HepG2 (cell line): Measurements from ENCODE around the gene ABCC8. TPM values are rescaled to one million over a fixed set of nuclear protein-coding genes. Genes with fewer than 3 reads are reported as not detected.

Experiments
- ATAD3A ChIP-seq: sonication (generic); formaldehyde crosslinking; IDR thresholded peaks from 2 replicates; pipeline ENCODE4 v1.4.0; 2020; ENCODE audit warnings: missing genetic modification reagents
- CENPX ChIP-seq: sonication (generic); formaldehyde crosslinking; IDR thresholded peaks from 2 replicates; pipeline ENCODE4 v1.9.0; 2021; ENCODE audit warnings: mild to moderate bottlenecking, missing genetic modification reagents, moderate library complexity
- DR1 ChIP-seq: sonication (generic); formaldehyde crosslinking; IDR thresholded peaks from 2 replicates; pipeline ENCODE4 v1.8.0; 2021; ENCODE audit warnings: mild to moderate bottlenecking, missing genetic modification reagents, inconsistent platforms
- NFIB ChIP-seq: sonication (generic); formaldehyde crosslinking; IDR thresholded peaks from 2 replicates; pipeline ENCODE4 v1.9.0; 2021; ENCODE audit warnings: missing genetic modification reagents, mild to moderate bottlenecking, borderline replicate concordance
- NONO ChIP-seq, 2 experiments: fragments of 450-650 bp in 1 of 2; sonication (generic) in 1 of 2; formaldehyde crosslinking in 1 of 2; IDR thresholded peaks in 1 of 2; conservative IDR thresholded peaks in 1 of 2; 2 replicates each; pipeline versions ENCODE4 v1.6.1 to v1.8.0; 2017 to 2022; ENCODE audit warnings: mild to moderate bottlenecking in 1 of 2, missing genetic modification reagents in 1 of 2, moderate library complexity in 1 of 2
- NR3C1 ChIP-seq: sonication (generic); formaldehyde crosslinking; IDR thresholded peaks from 2 replicates; pipeline ENCODE4 v1.4.0; 2020; ENCODE audit warnings: missing genetic modification reagents
- PPARG ChIP-seq: conservative IDR thresholded peaks from 2 replicates; pipeline ENCODE4 v1.6.1; 2016; ENCODE audit warnings: missing biosample characterization, missing genetic modification reagents
- TOPORS ChIP-seq: sonication (generic); formaldehyde crosslinking; IDR thresholded peaks from 2 replicates; pipeline ENCODE4 v1.8.0; 2023; ENCODE audit warnings: mild to moderate bottlenecking, missing genetic modification reagents
- ZC3H4 ChIP-seq: sonication (generic); formaldehyde crosslinking; IDR thresholded peaks from 2 replicates; pipeline ENCODE4 v1.4.0; 2020; ENCODE audit warnings: missing genetic modification reagents, borderline replicate concordance
- ZNF326 ChIP-seq: sonication (generic); formaldehyde crosslinking; IDR thresholded peaks from 2 replicates; pipeline ENCODE4 v1.4.0; 2020; ENCODE audit warnings: missing genetic modification reagents, borderline replicate concordance
- ZNF431 ChIP-seq: sonication (generic); formaldehyde crosslinking; IDR thresholded peaks from 2 replicates; pipeline ENCODE4 v1.9.0; 2022; ENCODE audit warnings: missing genetic modification reagents, low read depth, mild to moderate bottlenecking, borderline replicate concordance
- polyA plus RNA-seq, 8 experiments: library from polyadenylated mRNA; depleted of rRNA in 3 of 8; stranded (reverse) in 7 of 8; unstranded in 1 of 8; fragments of >200 nt; fragmentation: Illumina TruSeq in 4 of 8; extraction: Trizol in 4 of 8; gene quantifications; 2 replicates each; pipeline versions ENCODE4 v1.2.1 to v1.2.3, GENCODE V29; 2011 to 2016; ENCODE audit warnings: low read depth in 4 of 8, missing spikeins in 1 of 8, mixed read lengths in 1 of 8; ENCODE audit not compliant: insufficient read depth in 1 of 8
- total RNA-seq, 5 experiments: library from RNA; depleted of rRNA; stranded (reverse); fragments of >200 nt; fragmentation: Illumina TruSeq; extraction: Trizol; gene quantifications; 2 replicates each; pipeline ENCODE4 v1.2.3, GENCODE V29; 2016; ENCODE audit warnings: low read depth in 1 of 5
- TF ChIP-seq, protein P1 (sequence below): sonication (generic); formaldehyde crosslinking; IDR thresholded peaks from 2 replicates; pipeline ENCODE4 v1.4.0; 2020; ENCODE audit warnings: missing genetic modification reagents
- TF ChIP-seq, protein P2 (sequence below): sonication (generic); formaldehyde crosslinking; conservative IDR thresholded peaks from 2 replicates; pipeline ENCODE4 v1.4.0; 2020; ENCODE audit warnings: mild to moderate bottlenecking, missing genetic modification reagents, moderate library complexity
- TF ChIP-seq, protein P3 (sequence below): sonication (generic); formaldehyde crosslinking; conservative IDR thresholded peaks from 2 replicates; pipeline ENCODE4 v1.8.0; 2022; ENCODE audit warnings: missing genetic modification reagents
- TF ChIP-seq, protein P4 (sequence below): sonication (generic); formaldehyde crosslinking; IDR thresholded peaks from 2 replicates; pipeline ENCODE4 v1.5.0; 2020; ENCODE audit warnings: missing genetic modification reagents
- TF ChIP-seq, protein P5 (sequence below): IDR thresholded peaks from 2 replicates; pipeline ENCODE4 v1.6.1; 2016
- TF ChIP-seq, protein P6 (sequence below): sonication (generic); formaldehyde crosslinking; IDR thresholded peaks from 2 replicates; pipeline ENCODE4 v1.9.0; 2021; ENCODE audit warnings: missing genetic modification reagents, mild to moderate bottlenecking, borderline replicate concordance

The ABCC8 gene
- total and polyA plus RNA-seq, 2 of the 13 experiments (the other 11 are each of a cell fraction or from before 2014, with no cell fraction given): not detected

DNA sequence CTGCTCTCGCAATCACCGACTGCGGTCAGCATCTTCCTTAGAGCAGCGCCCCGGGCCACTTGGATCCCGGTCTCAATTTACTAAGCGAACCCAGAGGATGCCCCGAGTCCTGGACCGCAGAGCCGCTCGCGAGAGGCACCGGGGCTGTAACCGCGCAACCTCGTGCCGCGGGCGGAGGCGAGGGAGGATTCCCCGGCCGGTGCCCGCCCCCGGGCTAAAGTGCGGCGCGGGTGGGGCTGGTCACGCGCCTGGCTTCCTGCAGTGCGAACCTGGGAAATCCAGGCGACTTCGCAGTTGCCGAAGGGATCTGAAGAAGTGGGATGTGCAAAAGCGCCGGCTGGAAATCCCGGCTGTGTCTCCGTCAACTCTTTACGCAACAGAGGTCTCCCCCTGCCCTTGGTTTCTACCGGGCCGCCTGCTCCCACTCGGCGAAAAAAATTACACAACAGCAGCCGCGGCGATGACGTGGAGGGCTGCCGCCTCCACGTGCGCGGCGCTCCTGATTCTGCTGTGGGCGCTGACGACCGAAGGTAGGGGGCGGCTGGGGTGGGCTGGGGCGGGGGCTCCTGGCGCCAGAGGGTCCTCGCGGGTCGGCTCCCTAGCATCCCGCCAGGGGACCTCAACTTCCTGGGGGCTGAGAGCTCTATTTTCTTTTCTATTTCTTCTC is 125.0 kb downstream of the ABCC8 start, which contains the start of gene NCR3LG1 (continued):
- TF ChIP-seq, protein P1, sequence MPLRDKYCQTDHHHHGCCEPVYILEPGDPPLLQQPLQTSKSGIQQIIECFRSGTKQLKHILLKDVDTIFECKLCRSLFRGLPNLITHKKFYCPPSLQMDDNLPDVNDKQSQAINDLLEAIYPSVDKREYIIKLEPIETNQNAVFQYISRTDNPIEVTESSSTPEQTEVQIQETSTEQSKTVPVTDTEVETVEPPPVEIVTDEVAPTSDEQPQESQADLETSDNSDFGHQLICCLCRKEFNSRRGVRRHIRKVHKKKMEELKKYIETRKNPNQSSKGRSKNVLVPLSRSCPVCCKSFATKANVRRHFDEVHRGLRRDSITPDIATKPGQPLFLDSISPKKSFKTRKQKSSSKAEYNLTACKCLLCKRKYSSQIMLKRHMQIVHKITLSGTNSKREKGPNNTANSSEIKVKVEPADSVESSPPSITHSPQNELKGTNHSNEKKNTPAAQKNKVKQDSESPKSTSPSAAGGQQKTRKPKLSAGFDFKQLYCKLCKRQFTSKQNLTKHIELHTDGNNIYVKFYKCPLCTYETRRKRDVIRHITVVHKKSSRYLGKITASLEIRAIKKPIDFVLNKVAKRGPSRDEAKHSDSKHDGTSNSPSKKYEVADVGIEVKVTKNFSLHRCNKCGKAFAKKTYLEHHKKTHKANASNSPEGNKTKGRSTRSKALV (CRISPR knock-in tag): peak; percentile 95
- TF ChIP-seq, protein P2, sequence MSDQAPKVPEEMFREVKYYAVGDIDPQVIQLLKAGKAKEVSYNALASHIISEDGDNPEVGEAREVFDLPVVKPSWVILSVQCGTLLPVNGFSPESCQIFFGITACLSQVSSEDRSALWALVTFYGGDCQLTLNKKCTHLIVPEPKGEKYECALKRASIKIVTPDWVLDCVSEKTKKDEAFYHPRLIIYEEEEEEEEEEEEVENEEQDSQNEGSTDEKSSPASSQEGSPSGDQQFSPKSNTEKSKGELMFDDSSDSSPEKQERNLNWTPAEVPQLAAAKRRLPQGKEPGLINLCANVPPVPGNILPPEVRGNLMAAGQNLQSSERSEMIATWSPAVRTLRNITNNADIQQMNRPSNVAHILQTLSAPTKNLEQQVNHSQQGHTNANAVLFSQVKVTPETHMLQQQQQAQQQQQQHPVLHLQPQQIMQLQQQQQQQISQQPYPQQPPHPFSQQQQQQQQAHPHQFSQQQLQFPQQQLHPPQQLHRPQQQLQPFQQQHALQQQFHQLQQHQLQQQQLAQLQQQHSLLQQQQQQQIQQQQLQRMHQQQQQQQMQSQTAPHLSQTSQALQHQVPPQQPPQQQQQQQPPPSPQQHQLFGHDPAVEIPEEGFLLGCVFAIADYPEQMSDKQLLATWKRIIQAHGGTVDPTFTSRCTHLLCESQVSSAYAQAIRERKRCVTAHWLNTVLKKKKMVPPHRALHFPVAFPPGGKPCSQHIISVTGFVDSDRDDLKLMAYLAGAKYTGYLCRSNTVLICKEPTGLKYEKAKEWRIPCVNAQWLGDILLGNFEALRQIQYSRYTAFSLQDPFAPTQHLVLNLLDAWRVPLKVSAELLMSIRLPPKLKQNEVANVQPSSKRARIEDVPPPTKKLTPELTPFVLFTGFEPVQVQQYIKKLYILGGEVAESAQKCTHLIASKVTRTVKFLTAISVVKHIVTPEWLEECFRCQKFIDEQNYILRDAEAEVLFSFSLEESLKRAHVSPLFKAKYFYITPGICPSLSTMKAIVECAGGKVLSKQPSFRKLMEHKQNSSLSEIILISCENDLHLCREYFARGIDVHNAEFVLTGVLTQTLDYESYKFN: peak; percentile 29; the same call in 1 of the 2 replicates
- TF ChIP-seq ZNF431 (CRISPR knock-in tag) (peak; percentile 87), PPARG (CRISPR knock-in tag) (0 out of 2 replicates have a peak, but pooled peaks have one; percentile 25), NFIB (CRISPR knock-in tag) (no peak), NONO (IDR thresholded peaks at IDR 0.05) (no peak), NONO (CRISPR knock-in tag; conservative IDR thresholded peaks at IDR 0.05) (peak; percentile 57; the same call in 1 of the 2 replicates), CENPX (no peak), ZNF326 (no peak), NR3C1 (no peak), TOPORS (CRISPR knock-in tag) (no peak), DR1 (peak; percentile 44; the same call in 1 of the 2 replicates), ATAD3A (CRISPR knock-in tag) (no peak), ZC3H4 (CRISPR knock-in tag) (no peak)
- TF ChIP-seq, protein P3, sequence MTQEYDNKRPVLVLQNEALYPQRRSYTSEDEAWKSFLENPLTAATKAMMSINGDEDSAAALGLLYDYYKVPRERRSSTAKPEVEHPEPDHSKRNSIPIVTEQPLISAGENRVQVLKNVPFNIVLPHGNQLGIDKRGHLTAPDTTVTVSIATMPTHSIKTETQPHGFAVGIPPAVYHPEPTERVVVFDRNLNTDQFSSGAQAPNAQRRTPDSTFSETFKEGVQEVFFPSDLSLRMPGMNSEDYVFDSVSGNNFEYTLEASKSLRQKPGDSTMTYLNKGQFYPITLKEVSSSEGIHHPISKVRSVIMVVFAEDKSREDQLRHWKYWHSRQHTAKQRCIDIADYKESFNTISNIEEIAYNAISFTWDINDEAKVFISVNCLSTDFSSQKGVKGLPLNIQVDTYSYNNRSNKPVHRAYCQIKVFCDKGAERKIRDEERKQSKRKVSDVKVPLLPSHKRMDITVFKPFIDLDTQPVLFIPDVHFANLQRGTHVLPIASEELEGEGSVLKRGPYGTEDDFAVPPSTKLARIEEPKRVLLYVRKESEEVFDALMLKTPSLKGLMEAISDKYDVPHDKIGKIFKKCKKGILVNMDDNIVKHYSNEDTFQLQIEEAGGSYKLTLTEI (CRISPR knock-in tag): no peak
- TF ChIP-seq, protein P4, sequence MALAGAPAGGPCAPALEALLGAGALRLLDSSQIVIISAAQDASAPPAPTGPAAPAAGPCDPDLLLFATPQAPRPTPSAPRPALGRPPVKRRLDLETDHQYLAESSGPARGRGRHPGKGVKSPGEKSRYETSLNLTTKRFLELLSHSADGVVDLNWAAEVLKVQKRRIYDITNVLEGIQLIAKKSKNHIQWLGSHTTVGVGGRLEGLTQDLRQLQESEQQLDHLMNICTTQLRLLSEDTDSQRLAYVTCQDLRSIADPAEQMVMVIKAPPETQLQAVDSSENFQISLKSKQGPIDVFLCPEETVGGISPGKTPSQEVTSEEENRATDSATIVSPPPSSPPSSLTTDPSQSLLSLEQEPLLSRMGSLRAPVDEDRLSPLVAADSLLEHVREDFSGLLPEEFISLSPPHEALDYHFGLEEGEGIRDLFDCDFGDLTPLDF (CRISPR knock-in tag): 0 out of 2 replicates have a peak, but pooled peaks have one; percentile 45
- TF ChIP-seq, protein P5, sequence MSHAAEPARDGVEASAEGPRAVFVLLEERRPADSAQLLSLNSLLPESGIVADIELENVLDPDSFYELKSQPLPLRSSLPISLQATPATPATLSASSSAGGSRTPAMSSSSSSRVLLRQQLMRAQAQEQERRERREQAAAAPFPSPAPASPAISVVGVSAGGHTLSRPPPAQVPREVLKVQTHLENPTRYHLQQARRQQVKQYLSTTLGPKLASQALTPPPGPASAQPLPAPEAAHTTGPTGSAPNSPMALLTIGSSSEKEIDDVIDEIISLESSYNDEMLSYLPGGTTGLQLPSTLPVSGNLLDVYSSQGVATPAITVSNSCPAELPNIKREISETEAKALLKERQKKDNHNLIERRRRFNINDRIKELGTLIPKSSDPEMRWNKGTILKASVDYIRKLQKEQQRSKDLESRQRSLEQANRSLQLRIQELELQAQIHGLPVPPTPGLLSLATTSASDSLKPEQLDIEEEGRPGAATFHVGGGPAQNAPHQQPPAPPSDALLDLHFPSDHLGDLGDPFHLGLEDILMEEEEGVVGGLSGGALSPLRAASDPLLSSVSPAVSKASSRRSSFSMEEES: peak; percentile 94
- TF ChIP-seq, protein P6, sequence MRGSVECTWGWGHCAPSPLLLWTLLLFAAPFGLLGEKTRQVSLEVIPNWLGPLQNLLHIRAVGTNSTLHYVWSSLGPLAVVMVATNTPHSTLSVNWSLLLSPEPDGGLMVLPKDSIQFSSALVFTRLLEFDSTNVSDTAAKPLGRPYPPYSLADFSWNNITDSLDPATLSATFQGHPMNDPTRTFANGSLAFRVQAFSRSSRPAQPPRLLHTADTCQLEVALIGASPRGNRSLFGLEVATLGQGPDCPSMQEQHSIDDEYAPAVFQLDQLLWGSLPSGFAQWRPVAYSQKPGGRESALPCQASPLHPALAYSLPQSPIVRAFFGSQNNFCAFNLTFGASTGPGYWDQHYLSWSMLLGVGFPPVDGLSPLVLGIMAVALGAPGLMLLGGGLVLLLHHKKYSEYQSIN (CRISPR knock-in tag): no peak
